ENCODE data around the gene INAVA.

The INAVA gene

DNA sequence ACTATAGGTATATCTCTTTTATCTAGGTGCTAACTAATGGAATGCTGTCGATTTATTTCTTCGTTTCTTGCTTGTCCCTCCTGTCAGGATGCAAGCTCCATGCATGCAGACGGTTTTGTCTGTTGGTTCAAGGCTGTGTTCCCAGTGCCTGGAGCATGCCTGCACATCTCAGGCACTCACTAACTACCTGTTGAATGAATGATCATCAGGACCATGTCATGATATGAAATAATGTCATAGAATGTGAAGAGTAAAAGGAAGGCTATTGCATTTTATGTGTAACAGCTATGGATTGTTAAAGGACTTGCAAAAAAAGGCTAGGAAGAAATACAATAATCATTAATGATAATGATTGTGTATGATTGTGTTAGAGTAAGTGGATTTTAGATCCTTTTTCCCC, 17.7 kb upstream of the INAVA start:
- peaks cover 3% of the 10 kb centered on the region; the same call in 1 of the 2 replicates for H3F3A ChIP-seq (ENCODE audit: insufficient read depth, low read length)
- H3K4me3 ChIP-seq (ENCODE audit: low read length), result no peak overlapping the region
- no peaks in the 10 kb centered on the region for H3K36me3 ChIP-seq (replicated peaks; ENCODE audit: insufficient read depth, low read length)
- DNase-seq, result no peak
- H3K9me3 ChIP-seq (replicated peaks; ENCODE audit: insufficient read depth, low read length), result no peaks in the 10 kb centered on the region
- TF ChIP-seq EZH2 (optimal IDR thresholded peaks at IDR 0.05; ENCODE audit: low read depth, low read length) (no peak), EZH2phosphoT487 (IDR thresholded peaks at IDR 0.05; ENCODE audit: low read length) (no peak)
- TF ChIP-seq, protein P1, sequence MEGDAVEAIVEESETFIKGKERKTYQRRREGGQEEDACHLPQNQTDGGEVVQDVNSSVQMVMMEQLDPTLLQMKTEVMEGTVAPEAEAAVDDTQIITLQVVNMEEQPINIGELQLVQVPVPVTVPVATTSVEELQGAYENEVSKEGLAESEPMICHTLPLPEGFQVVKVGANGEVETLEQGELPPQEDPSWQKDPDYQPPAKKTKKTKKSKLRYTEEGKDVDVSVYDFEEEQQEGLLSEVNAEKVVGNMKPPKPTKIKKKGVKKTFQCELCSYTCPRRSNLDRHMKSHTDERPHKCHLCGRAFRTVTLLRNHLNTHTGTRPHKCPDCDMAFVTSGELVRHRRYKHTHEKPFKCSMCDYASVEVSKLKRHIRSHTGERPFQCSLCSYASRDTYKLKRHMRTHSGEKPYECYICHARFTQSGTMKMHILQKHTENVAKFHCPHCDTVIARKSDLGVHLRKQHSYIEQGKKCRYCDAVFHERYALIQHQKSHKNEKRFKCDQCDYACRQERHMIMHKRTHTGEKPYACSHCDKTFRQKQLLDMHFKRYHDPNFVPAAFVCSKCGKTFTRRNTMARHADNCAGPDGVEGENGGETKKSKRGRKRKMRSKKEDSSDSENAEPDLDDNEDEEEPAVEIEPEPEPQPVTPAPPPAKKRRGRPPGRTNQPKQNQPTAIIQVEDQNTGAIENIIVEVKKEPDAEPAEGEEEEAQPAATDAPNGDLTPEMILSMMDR (IDR thresholded peaks at IDR 0.05; ENCODE audit: low read length), result no peak
- no peaks in the 10 kb centered on the region for H3K9me2 ChIP-seq (replicated peaks; ENCODE audit: insufficient read depth, low read length)
- no peak overlapping the region for H3K9ac ChIP-seq (ENCODE audit: low read length)
- no peaks in the 10 kb centered on the region for H4K20me1 ChIP-seq (ENCODE audit: insufficient read depth, low read length)
- H3K27me3 ChIP-seq (replicated peaks; ENCODE audit: insufficient read depth, low read length), result no peaks in the 10 kb centered on the region
- no peak overlapping the region for H3K4me2 ChIP-seq (ENCODE audit: low read depth, low read length)
- no peak overlapping the region for H3K27ac ChIP-seq (ENCODE audit: low read length)
- no peak overlapping the region for H2AFZ ChIP-seq (ENCODE audit: low read length)
- peaks cover 11% of the 10 kb centered on the region for H3K4me1 ChIP-seq (ENCODE audit: low read length)
- H3K79me2 ChIP-seq (ENCODE audit: low read length), result no peaks in the 10 kb centered on the region

DNA sequence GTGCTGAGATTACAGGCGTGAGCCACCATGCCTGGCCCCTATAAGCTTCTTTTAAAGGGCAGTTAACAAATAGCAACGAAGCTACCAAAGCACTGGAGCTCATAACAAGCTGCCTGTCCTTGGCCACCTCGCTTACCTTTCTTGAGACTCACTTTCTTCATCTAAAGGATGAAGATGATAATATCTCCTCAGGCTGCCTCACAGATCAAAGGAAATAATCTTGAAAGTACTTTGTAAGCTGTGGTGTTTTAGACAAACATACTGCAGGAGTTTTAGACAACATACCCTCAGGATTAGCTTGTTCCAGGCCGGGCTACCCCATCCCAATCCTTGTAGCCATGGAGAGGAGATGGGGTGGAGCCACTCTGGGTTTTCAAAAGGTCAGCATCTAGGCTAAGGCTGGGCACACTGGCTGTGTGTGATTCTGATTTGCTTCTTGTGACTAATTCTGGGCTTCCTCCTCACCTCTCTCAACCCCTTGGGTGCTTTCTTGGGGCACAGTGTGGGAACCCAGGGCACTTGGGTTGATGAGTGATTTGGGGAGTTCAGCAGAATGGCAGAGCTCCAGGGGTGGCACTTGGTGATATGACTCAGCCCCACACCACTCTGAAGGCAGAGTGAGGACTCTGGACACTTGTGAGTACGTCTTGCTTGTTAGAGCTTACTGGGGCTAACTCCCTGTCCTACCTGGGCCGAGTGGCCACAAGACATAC, 16.7 kb upstream of the INAVA start:
- Histone ChIP-seq H3K27ac (ENCODE audit: low read length) (no peak overlapping the region), H3K9me2 (replicated peaks; ENCODE audit: insufficient read depth, low read length) (no peaks in the 10 kb centered on the region), H3F3A (ENCODE audit: insufficient read depth, low read length) (peaks cover 12% of the 10 kb centered on the region), H2AFZ (ENCODE audit: low read length) (no peak overlapping the region), H3K4me2 (ENCODE audit: low read depth, low read length) (no peak overlapping the region), H4K20me1 (ENCODE audit: insufficient read depth, low read length) (no peaks in the 10 kb centered on the region), H3K9ac (ENCODE audit: low read length) (no peak overlapping the region), H3K9me3 (replicated peaks; ENCODE audit: insufficient read depth, low read length) (no peaks in the 10 kb centered on the region), H3K36me3 (replicated peaks; ENCODE audit: insufficient read depth, low read length) (no peaks in the 10 kb centered on the region), H3K4me3 (ENCODE audit: low read length) (no peak overlapping the region), H3K4me1 (ENCODE audit: low read length) (peaks cover 14% of the 10 kb centered on the region), H3K27me3 (replicated peaks; ENCODE audit: insufficient read depth, low read length) (no peaks in the 10 kb centered on the region), H3K79me2 (ENCODE audit: low read length) (no peaks in the 10 kb centered on the region)
- DNase-seq, result no peak
- TF ChIP-seq EZH2 (optimal IDR thresholded peaks at IDR 0.05; ENCODE audit: low read depth, low read length), result no peak
- TF ChIP-seq, protein P1 (IDR thresholded peaks at IDR 0.05; ENCODE audit: low read length), result no peak
- TF ChIP-seq EZH2phosphoT487 (IDR thresholded peaks at IDR 0.05; ENCODE audit: low read length), result no peak

DNA sequence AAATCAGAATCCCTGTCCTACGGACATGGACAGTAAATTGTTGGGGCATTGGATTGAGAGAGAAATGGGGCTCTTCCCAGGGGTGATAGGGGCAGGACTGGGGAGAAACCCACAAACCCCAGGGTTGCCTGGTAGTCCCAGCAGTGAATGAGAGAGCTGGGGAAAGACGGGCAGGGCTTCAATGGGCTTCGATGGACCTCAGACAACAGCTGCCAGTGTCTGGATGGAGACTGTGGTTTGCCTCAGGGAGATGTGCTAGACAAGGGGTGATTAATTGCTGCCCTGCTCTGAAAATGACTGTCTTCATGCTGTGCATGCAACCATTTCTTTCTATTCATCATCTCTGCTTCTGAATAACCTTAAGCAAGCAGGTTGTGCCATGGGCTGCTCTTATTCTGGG, 14.5 kb upstream of the INAVA start:
- Histone ChIP-seq H3K9ac (ENCODE audit: low read length) (no peak overlapping the region), H3K4me1 (ENCODE audit: low read length) (peaks cover 17% of the 10 kb centered on the region), H3K4me2 (ENCODE audit: low read depth, low read length) (no peak overlapping the region), H4K20me1 (ENCODE audit: insufficient read depth, low read length) (no peaks in the 10 kb centered on the region), H2AFZ (ENCODE audit: low read length) (no peak overlapping the region), H3K27ac (ENCODE audit: low read length) (no peak overlapping the region), H3K79me2 (ENCODE audit: low read length) (no peaks in the 10 kb centered on the region), H3K27me3 (replicated peaks; ENCODE audit: insufficient read depth, low read length) (no peaks in the 10 kb centered on the region), H3K9me2 (replicated peaks; ENCODE audit: insufficient read depth, low read length) (no peaks in the 10 kb centered on the region), H3K36me3 (replicated peaks; ENCODE audit: insufficient read depth, low read length) (no peaks in the 10 kb centered on the region), H3K9me3 (replicated peaks; ENCODE audit: insufficient read depth, low read length) (no peaks in the 10 kb centered on the region), H3F3A (ENCODE audit: insufficient read depth, low read length) (peaks cover 21% of the 10 kb centered on the region), H3K4me3 (ENCODE audit: low read length) (no peak overlapping the region)
- TF ChIP-seq EZH2 (optimal IDR thresholded peaks at IDR 0.05; ENCODE audit: low read depth, low read length) (no peak), EZH2phosphoT487 (IDR thresholded peaks at IDR 0.05; ENCODE audit: low read length) (no peak)
- TF ChIP-seq, protein P1 (IDR thresholded peaks at IDR 0.05; ENCODE audit: low read length), result no peak
- no peak for DNase-seq

Measured in MM.1S (cell line).